Peyer's patch (tissue), 4 donors: ENCODE results near the gene COL4A6. TPM values are rescaled to one million over a fixed set of nuclear protein-coding genes. Genes with fewer than 3 reads are reported as not detected.
A peak's percentile ranks its signal among the peaks of the same experiment; 100 is the strongest.

Experiments used
- DNase-seq, 3 donors: peaks; one replicate each; pipeline ENCODE4 v3.0.0-alpha.2; 2017 to 2019
- H3K27ac ChIP-seq, 4 donors: fragments of 200-600 bp; sonication (generic); one replicate each; pipeline ENCODE4 v1.5.1; 2016 to 2019
- H3K27me3 ChIP-seq, 2 donors: fragments of 200-600 bp; sonication (generic); one replicate each; pipeline ENCODE4 v1.5.1; 2019
- H3K36me3 ChIP-seq, 3 donors: fragments of 200-600 bp; sonication (generic); one replicate each; pipeline ENCODE4 v1.5.1; 2016 to 2019
- H3K4me1 ChIP-seq, 4 donors: fragments of 200-600 bp; sonication (generic); one replicate each; pipeline ENCODE4 v1.5.1; 2016 to 2019
- H3K4me3 ChIP-seq, 4 donors: fragments of 200-600 bp; sonication (generic); 1 replicate in 3 of 4; 2 replicates in 1 of 4; pipeline ENCODE4 v1.5.1; 2016 to 2019; ENCODE audit warnings: mild to moderate bottlenecking in 1 of 4
- H3K9me3 ChIP-seq, 4 donors: fragments of 200-600 bp; sonication (generic); one replicate each; pipeline ENCODE4 v1.5.1; 2016 to 2019; ENCODE audit warnings: mild to moderate bottlenecking in 1 of 4
- CTCF ChIP-seq, 6 experiments: fragments of 450-650 bp in 4 of 6; fragments of 200-600 bp in 2 of 6; sonication (generic) in 1 of 6; IDR thresholded peaks; one replicate each; pipeline ENCODE4 v1.5.1; 2017 to 2019; ENCODE audit warnings: antibody characterized with exemption in 6 of 6, mild to moderate bottlenecking in 3 of 6, moderate library complexity in 1 of 6
- POLR2A ChIP-seq, 2 donors: fragments of 450-650 bp; IDR thresholded peaks; one replicate each; pipeline ENCODE4 v1.5.1; 2017; ENCODE audit warnings: antibody characterized with exemption in 2 of 2, mild to moderate bottlenecking in 2 of 2, moderate library complexity in 2 of 2
- total RNA-seq, 4 donors: library from RNA; depleted of rRNA; stranded (reverse); fragments of >200 nt; gene quantifications; one replicate each; pipeline ENCODE4 v1.1.0, GENCODE V29; 2016

Gene COL4A6
- total RNA-seq, 4 donors from 2014 or later = 0.18 to 2.4 (median 0.89) TPM

- Histone ChIP-seq H3K27me3 (no peaks in the 10 kb centered on the region), H3K4me1 (no peaks in the 10 kb centered on the region), H3K36me3 (no peaks in the 10 kb centered on the region), H3K9me3 (no peaks in the 10 kb centered on the region), H3K27ac (no peak overlapping the region), H3K4me3 (no peak overlapping the region)
- no peak for TF ChIP-seq CTCF (IDR thresholded peaks at IDR 0.05)
- no peak for TF ChIP-seq POLR2A (IDR thresholded peaks at IDR 0.05)
- DNase-seq = no peak
Measured at GRCh38 chrX:108167211-108167872, 270.9 kb downstream of the COL4A6 start.

GRCh38 chrX:108165383-108166111, 272.7 kb downstream of the COL4A6 start:
- TF ChIP-seq CTCF (IDR thresholded peaks at IDR 0.05) = peak in 1 of 6 experiments; percentile 9
- TF ChIP-seq POLR2A (IDR thresholded peaks at IDR 0.05) = no peak
- no peak for DNase-seq
- Histone ChIP-seq H3K4me1 (no peaks in the 10 kb centered on the region), H3K27ac (no peak overlapping the region), H3K36me3 (no peaks in the 10 kb centered on the region), H3K9me3 (no peaks in the 10 kb centered on the region), H3K27me3 (no peaks in the 10 kb centered on the region), H3K4me3 (no peak overlapping the region)

- no peak overlapping the region for H3K27ac ChIP-seq
- TF ChIP-seq CTCF (IDR thresholded peaks at IDR 0.05) = no peak
- no peak for TF ChIP-seq POLR2A (IDR thresholded peaks at IDR 0.05)
- H3K27me3 ChIP-seq = no peaks in the 10 kb centered on the region
- H3K9me3 ChIP-seq = no peaks in the 10 kb centered on the region
- H3K4me1 ChIP-seq = no peaks in the 10 kb centered on the region
- no peak overlapping the region for H3K4me3 ChIP-seq
- DNase-seq = no peak
- H3K36me3 ChIP-seq = no peaks in the 10 kb centered on the region
Measured at GRCh38 chrX:108163333-108164082, 274.7 kb downstream of the COL4A6 start.

GRCh38 chrX:108162265-108162664, 276.0 kb downstream of the COL4A6 start:
- H3K9me3 ChIP-seq = no peaks in the 10 kb centered on the region
- H3K4me1 ChIP-seq = no peaks in the 10 kb centered on the region
- no peak for DNase-seq
- H3K27me3 ChIP-seq = no peaks in the 10 kb centered on the region
- H3K4me3 ChIP-seq = no peak overlapping the region
- no peak overlapping the region for H3K27ac ChIP-seq
- no peaks in the 10 kb centered on the region for H3K36me3 ChIP-seq
- TF ChIP-seq CTCF (IDR thresholded peaks at IDR 0.05) (no peak), POLR2A (IDR thresholded peaks at IDR 0.05) (no peak)

GRCh38 chrX:108160309-108160708, 277.9 kb downstream of the COL4A6 start:
- no peak for DNase-seq
- no peak overlapping the region for H3K4me3 ChIP-seq
- no peak overlapping the region for H3K27ac ChIP-seq
- no peaks in the 10 kb centered on the region for H3K36me3 ChIP-seq
- no peaks in the 10 kb centered on the region for H3K4me1 ChIP-seq
- no peaks in the 10 kb centered on the region for H3K27me3 ChIP-seq
- TF ChIP-seq CTCF (IDR thresholded peaks at IDR 0.05) = no peak
- TF ChIP-seq POLR2A (IDR thresholded peaks at IDR 0.05) = no peak
- no peaks in the 10 kb centered on the region for H3K9me3 ChIP-seq
